ENCODE data around the gene RAD51B.

Gene RAD51B

GRCh38 chr14:68556253-68556652, 736.7 kb downstream of the RAD51B start:
- TF ChIP-seq, protein P1, sequence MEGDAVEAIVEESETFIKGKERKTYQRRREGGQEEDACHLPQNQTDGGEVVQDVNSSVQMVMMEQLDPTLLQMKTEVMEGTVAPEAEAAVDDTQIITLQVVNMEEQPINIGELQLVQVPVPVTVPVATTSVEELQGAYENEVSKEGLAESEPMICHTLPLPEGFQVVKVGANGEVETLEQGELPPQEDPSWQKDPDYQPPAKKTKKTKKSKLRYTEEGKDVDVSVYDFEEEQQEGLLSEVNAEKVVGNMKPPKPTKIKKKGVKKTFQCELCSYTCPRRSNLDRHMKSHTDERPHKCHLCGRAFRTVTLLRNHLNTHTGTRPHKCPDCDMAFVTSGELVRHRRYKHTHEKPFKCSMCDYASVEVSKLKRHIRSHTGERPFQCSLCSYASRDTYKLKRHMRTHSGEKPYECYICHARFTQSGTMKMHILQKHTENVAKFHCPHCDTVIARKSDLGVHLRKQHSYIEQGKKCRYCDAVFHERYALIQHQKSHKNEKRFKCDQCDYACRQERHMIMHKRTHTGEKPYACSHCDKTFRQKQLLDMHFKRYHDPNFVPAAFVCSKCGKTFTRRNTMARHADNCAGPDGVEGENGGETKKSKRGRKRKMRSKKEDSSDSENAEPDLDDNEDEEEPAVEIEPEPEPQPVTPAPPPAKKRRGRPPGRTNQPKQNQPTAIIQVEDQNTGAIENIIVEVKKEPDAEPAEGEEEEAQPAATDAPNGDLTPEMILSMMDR (IDR thresholded peaks at IDR 0.05; ENCODE audit: insufficient read depth, missing control alignments): no peak
- no peak for DNase-seq (ENCODE audit: insufficient read length, low spot score)
- no peak for FAIRE-seq

- FAIRE-seq: no peak
Measured at GRCh38 chr14:68557648-68558047, 738.1 kb downstream of the RAD51B start.

GRCh38 chr14:68558096-68558495, 738.5 kb downstream of the RAD51B start:
- FAIRE-seq: no peak
- no peak for DNase-seq (ENCODE audit: insufficient read length, low spot score)
- TF ChIP-seq, protein P1 (IDR thresholded peaks at IDR 0.05; ENCODE audit: insufficient read depth, missing control alignments): no peak

More at GRCh38 chr14:68557648-68558047, 738.1 kb downstream of the RAD51B start:
- TF ChIP-seq, protein P1 (IDR thresholded peaks at IDR 0.05; ENCODE audit: insufficient read depth, missing control alignments): no peak
- DNase-seq (ENCODE audit: insufficient read length, low spot score): no peak

- FAIRE-seq (no peak), DNase-seq (ENCODE audit: insufficient read length, low spot score) (no peak)
Measured at GRCh38 chr14:68559949-68560348, 740.4 kb downstream of the RAD51B start.

DNA sequence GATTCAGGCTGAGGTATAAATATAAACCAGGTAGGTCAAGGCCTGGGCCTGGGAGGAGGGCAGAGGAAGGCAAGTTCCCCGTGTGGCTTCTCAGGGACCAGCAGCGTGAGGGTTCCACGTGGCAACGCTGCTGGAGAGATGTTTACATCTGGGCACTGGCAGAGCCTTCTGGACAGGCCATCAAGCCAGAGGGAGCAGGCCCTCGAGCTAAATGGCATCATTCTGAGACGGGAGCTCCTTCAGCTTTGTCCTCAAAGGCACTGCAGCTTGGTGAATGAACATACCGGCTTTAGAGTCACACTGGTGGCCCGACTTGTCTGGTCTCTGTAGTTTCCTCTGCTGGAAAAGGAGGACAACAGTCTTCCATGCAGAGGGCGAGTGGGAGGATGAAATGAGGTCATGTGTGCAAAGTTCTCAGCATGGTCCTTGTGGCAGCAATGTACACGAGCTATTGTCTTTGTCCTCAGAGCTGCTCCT, 742.0 kb downstream of the RAD51B start:
- FAIRE-seq (no peak), DNase-seq (ENCODE audit: insufficient read length, low spot score) (no peak)
- TF ChIP-seq, protein P1 (IDR thresholded peaks at IDR 0.05; ENCODE audit: insufficient read depth, missing control alignments): no peak

More at GRCh38 chr14:68559949-68560348, 740.4 kb downstream of the RAD51B start:
- TF ChIP-seq, protein P1 (IDR thresholded peaks at IDR 0.05; ENCODE audit: insufficient read depth, missing control alignments): no peak

- DNase-seq (ENCODE audit: insufficient read length, low spot score) (no peak), FAIRE-seq (no peak)
- TF ChIP-seq, protein P1 (IDR thresholded peaks at IDR 0.05; ENCODE audit: insufficient read depth, missing control alignments): no peak
Measured at GRCh38 chr14:68562911-68563250, 743.3 kb downstream of the RAD51B start.

DNA sequence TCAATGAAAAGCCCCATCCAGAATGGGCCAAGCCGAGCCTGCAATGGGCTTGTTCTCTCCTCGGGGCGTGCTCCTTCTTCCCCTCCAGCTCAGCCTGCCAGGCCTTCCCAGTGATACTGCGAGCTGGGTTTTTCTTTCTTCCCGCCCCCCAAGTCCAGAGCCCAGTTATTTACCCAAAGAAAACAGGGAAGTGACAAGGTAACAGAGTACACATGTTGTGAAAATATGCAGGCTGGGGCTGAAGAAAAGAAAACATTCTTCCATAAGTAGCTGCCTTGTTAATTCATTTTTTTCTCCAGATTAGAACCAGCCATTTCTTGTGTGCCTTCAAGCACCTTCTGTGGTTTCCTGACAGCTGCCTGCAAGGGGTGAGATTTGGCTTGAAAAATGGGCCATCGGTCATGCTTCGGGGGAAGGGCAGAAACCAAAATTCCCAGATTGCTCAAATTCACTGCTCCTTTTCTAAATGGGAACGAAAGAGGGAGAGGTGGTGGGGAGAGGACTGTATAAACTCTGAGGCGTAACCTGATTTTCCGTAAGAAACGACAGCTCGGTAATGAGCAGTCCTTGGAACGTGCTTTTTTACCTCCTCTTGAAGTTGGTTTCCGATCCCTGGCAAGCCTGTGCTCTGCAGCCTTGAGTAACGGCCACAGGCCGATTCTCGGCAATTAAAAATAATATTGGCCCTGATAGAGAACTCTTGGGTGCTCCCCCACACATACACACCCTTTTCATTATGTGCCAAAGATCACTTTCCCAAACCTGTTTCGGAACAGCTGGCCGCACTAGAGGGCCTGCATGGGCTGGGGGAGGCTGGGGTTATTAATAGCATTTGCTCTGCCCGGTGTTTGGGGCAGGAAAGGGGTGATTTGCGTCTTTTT, 743.9 kb downstream of the RAD51B start:
- no peak for DNase-seq (ENCODE audit: insufficient read length, low spot score)
- TF ChIP-seq, protein P1 (IDR thresholded peaks at IDR 0.05; ENCODE audit: insufficient read depth, missing control alignments): no peak
- no peak for FAIRE-seq
